HG03135 (cell line): ENCODE results near the gene RIMBP2.

Source experiments
- ATAC-seq: cut with Tn5 transposase; IDR thresholded peaks from one replicate; pipeline ENCODE4 v1.9.1; 2021; ENCODE audit warnings: mild to moderate bottlenecking, moderate library complexity; ENCODE audit not compliant: unreplicated experiment

The RIMBP2 gene

GRCh38 chr12:130639476-130640424 lies 76.3 kb downstream of the RIMBP2 start:
- ATAC-seq, result no peak

- no peak for ATAC-seq
Measured at GRCh38 chr12:130636370-130636769, 79.7 kb downstream of the RIMBP2 start.

- no peak for ATAC-seq
Measured at GRCh38 chr12:130634866-130635265, 81.2 kb downstream of the RIMBP2 start.

GRCh38 chr12:130633771-130634170 lies 82.3 kb downstream of the RIMBP2 start:
- ATAC-seq, result no peak

GRCh38 chr12:130632642-130633041 lies 83.5 kb downstream of the RIMBP2 start:
- ATAC-seq, result no peak

- ATAC-seq, result no peak
Measured at GRCh38 chr12:130628304-130628703, 87.8 kb downstream of the RIMBP2 start.

- ATAC-seq, result no peak
Measured at GRCh38 chr12:130627175-130627574, 88.9 kb downstream of the RIMBP2 start.

GRCh38 chr12:130626601-130627000 lies 89.5 kb downstream of the RIMBP2 start:
- ATAC-seq, result no peak

- ATAC-seq, result no peak
Measured at GRCh38 chr12:130625201-130625600, 90.9 kb downstream of the RIMBP2 start.

GRCh38 chr12:130622803-130623202 lies 93.3 kb downstream of the RIMBP2 start:
- ATAC-seq, result no peak

- ATAC-seq, result no peak
Measured at GRCh38 chr12:130621696-130622298, 94.3 kb downstream of the RIMBP2 start.

GRCh38 chr12:130620756-130621155 lies 95.3 kb downstream of the RIMBP2 start:
- no peak for ATAC-seq

- ATAC-seq, result no peak
Measured at GRCh38 chr12:130620281-130620680, 95.8 kb downstream of the RIMBP2 start.

- ATAC-seq, result no peak
Measured at GRCh38 chr12:130619385-130620001, 96.6 kb downstream of the RIMBP2 start.

- no peak for ATAC-seq
Measured at GRCh38 chr12:130617219-130617618, 98.9 kb downstream of the RIMBP2 start.

GRCh38 chr12:130615861-130616345 lies 100.2 kb downstream of the RIMBP2 start:
- no peak for ATAC-seq

- no peak for ATAC-seq
Measured at GRCh38 chr12:130614530-130614905, 101.6 kb downstream of the RIMBP2 start.

GRCh38 chr12:130613831-130614529 lies 102.1 kb downstream of the RIMBP2 start:
- no peak for ATAC-seq

- ATAC-seq, result no peak
Measured at GRCh38 chr12:130613131-130613530, 103.0 kb downstream of the RIMBP2 start.

GRCh38 chr12:130611026-130611905 lies 104.8 kb downstream of the RIMBP2 start:
- no peak for ATAC-seq
